HEK293T (cell line): ENCODE measurements around the gene TBC1D1.

ENCODE experiments used
- CTCF ChIA-PET: fragments of 350-600 bp; formaldehyde crosslinking; extraction: SDS; loops from one replicate; lab custom pipeline; 2021; ENCODE audit warnings: antibody characterized with exemption, inconsistent platforms; lab: Yijun Ruan, JAX
- POLR2A ChIA-PET: fragments of 350-600 bp; formaldehyde crosslinking; extraction: SDS; loops from one replicate; lab custom pipeline; 2020; ENCODE audit warnings: antibody characterized with exemption, inconsistent platforms; lab: Yijun Ruan, JAX
- DNase-seq: peaks from one replicate; pipeline ENCODE4 v3.0.0; 2012; ENCODE audit warnings: mixed read lengths; ENCODE audit errors: extremely low spot score
- ARNT ChIP-seq: fragments of 450-650 bp; IDR thresholded peaks from 2 replicates; pipeline ENCODE4 v1.6.1; 2017; ENCODE audit warnings: mild to moderate bottlenecking
- BHLHE40 ChIP-seq: fragments of 450-650 bp; IDR thresholded peaks from 2 replicates; pipeline ENCODE4 v1.6.1; 2016; ENCODE audit warnings: mild to moderate bottlenecking, moderate library complexity, borderline replicate concordance
- CTBP1 ChIP-seq: fragments of 450-650 bp; IDR thresholded peaks from 2 replicates; pipeline ENCODE4 v1.6.1; 2016; ENCODE audit warnings: borderline replicate concordance
- ELF4 ChIP-seq: fragments of 450-650 bp; IDR thresholded peaks from 2 replicates; pipeline ENCODE4 v1.6.1; 2017; ENCODE audit warnings: antibody characterized with exemption
- FOXA1 ChIP-seq: fragments of 450-650 bp; IDR thresholded peaks from 2 replicates; pipeline ENCODE4 v1.6.1; 2016; ENCODE audit warnings: mild to moderate bottlenecking
- FOXK2 ChIP-seq: fragments of 450-650 bp; IDR thresholded peaks from 2 replicates; pipeline ENCODE4 v1.6.1; 2016; ENCODE audit warnings: mild to moderate bottlenecking
- FOXM1 ChIP-seq: fragments of 450-650 bp; IDR thresholded peaks from 2 replicates; pipeline ENCODE4 v1.6.1; 2017; ENCODE audit warnings: mild to moderate bottlenecking, borderline replicate concordance
- HDGF ChIP-seq: fragments of 450-650 bp; IDR thresholded peaks from 2 replicates; pipeline ENCODE4 v1.6.1; 2017; ENCODE audit warnings: antibody characterized with exemption, borderline replicate concordance
- L3MBTL2 ChIP-seq: fragments of 450-650 bp; conservative IDR thresholded peaks from 2 replicates; pipeline ENCODE4 v1.6.1; 2016; ENCODE audit warnings: mild to moderate bottlenecking
- LEF1 ChIP-seq: fragments of 450-650 bp; IDR thresholded peaks from 2 replicates; pipeline ENCODE4 v1.6.1; 2017; ENCODE audit warnings: mild to moderate bottlenecking, borderline replicate concordance
- NFRKB ChIP-seq: fragments of 450-650 bp; IDR thresholded peaks from 2 replicates; pipeline ENCODE4 v1.6.1; 2016; ENCODE audit warnings: mild to moderate bottlenecking, moderate library complexity
- PKNOX1 ChIP-seq: fragments of 450-650 bp; IDR thresholded peaks from 2 replicates; pipeline ENCODE4 v1.6.1; 2016
- SP1 ChIP-seq: fragments of 450-650 bp; IDR thresholded peaks from 2 replicates; pipeline ENCODE4 v1.6.1; 2017
- SUZ12 ChIP-seq: fragments of 450-650 bp; IDR thresholded peaks from 2 replicates; pipeline ENCODE4 v1.6.1; 2016; ENCODE audit warnings: mild to moderate bottlenecking
- TARDBP ChIP-seq: fragments of 450-650 bp; IDR thresholded peaks from 2 replicates; pipeline ENCODE4 v1.6.1; 2016
- ZNF384 ChIP-seq: fragments of 450-650 bp; IDR thresholded peaks from 2 replicates; pipeline ENCODE4 v1.6.1; 2016

The TBC1D1 gene

DNA sequence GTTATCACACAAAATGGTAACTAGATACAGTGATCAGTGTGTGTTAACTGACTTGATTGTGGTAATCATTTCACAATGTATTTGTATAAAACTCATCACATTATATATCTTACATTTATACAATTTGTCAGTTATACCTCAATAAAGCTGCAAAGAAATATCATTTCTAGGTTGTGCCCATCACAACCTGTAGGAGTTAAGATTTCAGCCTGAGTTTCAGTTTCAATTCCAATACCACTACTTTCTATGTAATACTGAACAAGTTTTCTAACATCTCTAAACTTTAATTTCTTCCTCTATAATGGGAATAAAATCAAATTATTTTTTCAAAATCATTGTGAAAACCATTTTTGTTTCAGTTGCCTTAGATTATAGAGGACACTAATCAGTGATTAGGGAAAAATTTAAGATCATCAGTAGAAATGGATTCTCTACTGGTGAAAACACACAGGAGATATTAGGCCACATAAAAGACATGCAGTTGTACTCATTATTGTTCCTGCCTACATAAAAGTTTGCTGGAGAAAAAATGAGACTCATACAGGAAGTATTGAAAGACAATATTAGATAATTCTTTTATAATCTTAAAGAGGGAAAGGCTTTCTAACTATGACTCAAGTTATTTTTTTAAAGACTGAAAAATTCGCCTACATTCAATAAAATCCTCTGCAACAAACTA is 18.4 kb upstream of the TBC1D1 start:
- ChIA-PET POLR2A (no interaction called here), CTCF (no interaction called here)
- no peak for DNase-seq
- TF ChIP-seq FOXK2: no peak
- no peak for TF ChIP-seq HDGF
- no peak for TF ChIP-seq SUZ12
- TF ChIP-seq TARDBP: no peak
- no peak for TF ChIP-seq FOXA1
- TF ChIP-seq ZNF384: no peak
- no peak for TF ChIP-seq CTBP1

DNA sequence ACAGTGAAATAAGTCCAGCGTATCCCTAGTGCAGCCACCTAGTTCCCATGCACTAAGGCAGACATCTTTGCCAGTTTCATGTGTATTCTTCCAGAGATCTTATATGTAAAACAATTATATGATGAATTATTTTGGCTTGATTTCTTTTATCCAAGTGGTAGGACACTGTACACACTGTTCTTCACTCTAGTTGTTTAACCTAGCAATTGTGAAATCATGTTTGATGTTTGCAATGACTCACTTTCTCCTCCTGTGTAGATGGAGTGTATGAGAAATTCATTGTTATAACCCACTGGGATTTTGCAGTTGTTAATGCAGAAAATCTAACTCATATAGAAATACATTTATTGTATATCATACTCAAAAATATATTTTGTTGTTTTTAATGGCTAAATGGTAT is 17.5 kb upstream of the TBC1D1 start:
- no peak for DNase-seq
- POLR2A ChIA-PET: no interaction called here
- CTCF ChIA-PET: no interaction called here
- no peak for TF ChIP-seq TARDBP
- no peak for TF ChIP-seq CTBP1
- TF ChIP-seq FOXM1: no peak
- no peak for TF ChIP-seq BHLHE40

- POLR2A ChIA-PET: interaction anchor here (0.6 to 1.8 kb wide), 3 partner anchors 15 to 46 kb away, joined by 3 to 5 read pairs (median 3); partner anchors contain the start of gene TBC1D1
- no peak for TF ChIP-seq ZNF384
- no peak for TF ChIP-seq FOXK2
- no peak for TF ChIP-seq ELF4
- no peak for TF ChIP-seq SP1
- TF ChIP-seq BHLHE40: no peak
- no peak for TF ChIP-seq HDGF
- no peak for TF ChIP-seq ARNT
- TF ChIP-seq L3MBTL2: no peak
- TF ChIP-seq TARDBP: no peak
- no peak for TF ChIP-seq PKNOX1
- no peak for TF ChIP-seq SUZ12
- no peak for DNase-seq
- CTCF ChIA-PET: no interaction called here
These were observed 14.7 kb upstream of the TBC1D1 start for GRCh38 chr4:37876156-37876555.

DNA sequence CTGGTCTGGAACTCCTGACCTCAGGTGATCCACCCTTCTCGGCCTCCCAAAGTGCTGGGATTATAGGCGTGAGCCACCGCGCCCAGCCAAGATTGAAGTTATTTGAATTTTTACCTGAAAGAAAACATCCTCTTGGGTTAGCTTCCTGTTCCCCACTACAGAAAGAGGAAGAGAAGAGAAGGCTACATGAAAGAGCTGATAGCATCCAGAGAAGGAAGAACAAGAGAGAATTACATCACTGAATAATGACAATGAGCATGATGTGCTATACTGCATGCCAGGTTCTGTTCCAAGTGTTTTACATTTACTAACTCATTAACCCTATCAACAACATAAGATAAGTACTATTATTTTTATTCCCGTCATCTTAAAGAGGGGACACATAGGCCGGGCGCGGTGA is 11.5 kb upstream of the TBC1D1 start:
- no peak for DNase-seq
- ChIA-PET CTCF (no interaction called here), POLR2A (no interaction called here)
- TF ChIP-seq HDGF: no peak
- TF ChIP-seq FOXK2: no peak
- no peak for TF ChIP-seq BHLHE40
- TF ChIP-seq ZNF384: no peak
- TF ChIP-seq FOXA1: no peak
- TF ChIP-seq NFRKB: no peak
- no peak for TF ChIP-seq LEF1
- no peak for TF ChIP-seq FOXM1
- TF ChIP-seq ELF4: no peak
- TF ChIP-seq TARDBP: no peak
- no peak for TF ChIP-seq SP1
- TF ChIP-seq ARNT: no peak
- no peak for TF ChIP-seq L3MBTL2

DNA sequence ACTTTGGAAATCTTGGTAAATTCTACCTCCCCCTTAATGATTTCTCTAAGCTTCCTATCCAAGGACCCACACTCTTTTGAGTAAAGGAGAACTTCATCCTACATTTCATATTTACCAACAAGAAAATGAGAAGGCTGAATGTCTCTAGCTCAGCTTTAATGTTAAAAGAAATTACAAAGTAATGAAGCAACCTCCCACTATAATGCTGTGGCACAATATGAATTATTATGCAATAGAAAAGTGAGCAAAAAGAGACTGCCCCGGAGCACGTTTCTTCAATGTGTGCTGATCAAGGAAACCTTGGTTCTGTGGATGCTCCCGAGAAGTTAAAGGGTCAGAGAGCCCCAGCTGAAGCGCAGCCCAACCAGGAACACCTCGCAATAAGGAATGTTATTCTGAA is 9.1 kb upstream of the TBC1D1 start:
- no peak for DNase-seq
- ChIA-PET POLR2A (no interaction called here), CTCF (no interaction called here)
- TF ChIP-seq FOXM1: no peak
- TF ChIP-seq CTBP1: no peak
- no peak for TF ChIP-seq HDGF
- TF ChIP-seq SP1: no peak
- no peak for TF ChIP-seq NFRKB
- TF ChIP-seq BHLHE40: no peak
- TF ChIP-seq L3MBTL2: no peak
- no peak for TF ChIP-seq SUZ12
- no peak for TF ChIP-seq LEF1
- TF ChIP-seq ZNF384: no peak

- ChIA-PET CTCF (no interaction called here), POLR2A (no interaction called here)
- DNase-seq: no peak
- TF ChIP-seq ARNT: no peak
- TF ChIP-seq FOXK2: no peak
- no peak for TF ChIP-seq CTBP1
- no peak for TF ChIP-seq ZNF384
- no peak for TF ChIP-seq TARDBP
These were observed 8.1 kb upstream of the TBC1D1 start for GRCh38 chr4:37882665-37883296.

DNA sequence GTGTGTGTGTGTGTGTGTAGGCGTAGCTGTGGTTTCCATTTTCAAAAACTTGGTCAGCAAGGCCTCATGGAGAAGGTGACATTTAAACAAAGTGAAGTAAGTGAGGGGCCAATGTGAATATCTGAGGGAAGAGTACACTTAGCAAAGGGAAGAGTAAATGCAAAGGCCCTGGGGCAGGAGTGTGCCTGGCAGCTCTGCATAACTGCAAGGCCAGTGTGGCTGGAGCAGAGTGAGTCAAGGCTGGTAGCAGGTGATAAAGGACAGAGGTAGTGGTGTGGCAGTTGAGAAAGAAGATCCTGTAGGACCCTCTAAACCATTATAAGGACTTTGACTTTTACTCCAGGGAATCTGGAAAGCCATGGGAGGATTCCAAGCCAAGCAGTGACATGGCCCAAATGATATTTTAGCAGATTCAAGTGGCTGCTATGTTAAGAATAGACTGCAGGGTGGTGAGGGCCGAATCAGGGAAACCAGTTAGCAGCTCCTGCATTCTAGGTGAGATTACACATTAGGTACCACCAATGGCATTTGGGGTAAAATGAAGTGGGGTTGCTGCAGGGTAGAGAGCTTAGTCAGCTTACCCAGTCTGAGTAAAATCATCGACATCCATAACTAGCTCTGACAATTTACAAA is 5.9 kb upstream of the TBC1D1 start:
- TF ChIP-seq SP1: no peak
- TF ChIP-seq FOXA1: no peak
- TF ChIP-seq FOXM1: no peak
- no peak for TF ChIP-seq ARNT
- no peak for TF ChIP-seq PKNOX1
- no peak for TF ChIP-seq HDGF
- no peak for TF ChIP-seq ELF4
- no peak for TF ChIP-seq BHLHE40
- TF ChIP-seq NFRKB: no peak
- TF ChIP-seq ZNF384: no peak
- TF ChIP-seq TARDBP: no peak
- TF ChIP-seq L3MBTL2: no peak
- no peak for TF ChIP-seq SUZ12
- TF ChIP-seq CTBP1: no peak
- no peak for TF ChIP-seq LEF1
- TF ChIP-seq FOXK2: no peak
- CTCF ChIA-PET: interaction anchor here (0.6 kb wide), 1 partner anchor 10 kb away, joined by 3 read pairs; no protein-coding TSS in a partner anchor
- no peak for DNase-seq
- POLR2A ChIA-PET: no interaction called here
